Measurements from ENCODE around the gene AFF1.

The AFF1 gene

GRCh38 chr4:86901864-86902263 lies 32.9 kb upstream of the AFF1 start:
- H3K4me1 ChIP-seq (ENCODE audit: control insufficient read depth in 2 of 2, insufficient read depth in 2 of 2, low read length in 2 of 2), result no peaks in the 10 kb centered on the region
- H3K27me3 ChIP-seq (ENCODE audit: control insufficient read depth in 2 of 2, insufficient read depth in 2 of 2, low read length in 2 of 2), result no peaks in the 10 kb centered on the region
- H3K4me3 ChIP-seq (ENCODE audit: low read length in 2 of 2), result no peak overlapping the region
- no peaks in the 10 kb centered on the region for H3K36me3 ChIP-seq (ENCODE audit: control insufficient read depth in 2 of 2, insufficient read depth in 2 of 2, low read length in 2 of 2)
- H3K9me3 ChIP-seq (ENCODE audit: control insufficient read depth in 2 of 2, low read length in 2 of 2), result no peaks in the 10 kb centered on the region
- H3K27ac ChIP-seq (ENCODE audit: low read depth in 2 of 2, low read length in 2 of 2), result no peak overlapping the region
- H3K9ac ChIP-seq (ENCODE audit: low read depth in 1 of 2, low read length in 2 of 2), result no peak overlapping the region

DNA sequence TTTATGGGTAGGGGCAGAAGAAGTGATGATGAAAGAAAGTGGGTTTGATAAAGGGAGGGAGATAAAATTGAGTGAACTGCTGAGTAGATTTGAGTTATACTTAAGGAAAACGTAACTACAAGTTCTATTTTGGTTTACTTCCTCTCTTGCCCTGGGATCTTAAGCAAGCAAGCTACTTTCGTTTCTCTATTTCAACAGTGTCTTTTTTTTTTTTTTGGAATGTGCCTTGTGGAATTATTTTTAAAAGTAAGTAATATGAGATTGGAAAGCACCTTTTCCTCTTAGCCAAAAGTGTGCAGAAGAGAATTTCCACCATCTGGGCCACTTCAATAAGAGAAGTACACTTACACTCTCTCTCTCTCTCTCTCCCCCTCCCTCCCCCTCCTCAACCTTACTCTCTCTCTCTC lies 26.6 kb upstream of the AFF1 start:
- Histone ChIP-seq H3K9ac (ENCODE audit: low read depth in 1 of 2, low read length in 2 of 2) (no peak overlapping the region), H3K4me3 (ENCODE audit: low read length in 2 of 2) (no peak overlapping the region), H3K27ac (ENCODE audit: low read depth in 2 of 2, low read length in 2 of 2) (no peak overlapping the region), H3K9me3 (ENCODE audit: control insufficient read depth in 2 of 2, low read length in 2 of 2) (no peaks in the 10 kb centered on the region), H3K4me1 (ENCODE audit: control insufficient read depth in 2 of 2, insufficient read depth in 2 of 2, low read length in 2 of 2) (no peaks in the 10 kb centered on the region), H3K36me3 (ENCODE audit: control insufficient read depth in 2 of 2, insufficient read depth in 2 of 2, low read length in 2 of 2) (peaks cover 2% of the 10 kb centered on the region in 2 donors), H3K27me3 (ENCODE audit: control insufficient read depth in 2 of 2, insufficient read depth in 2 of 2, low read length in 2 of 2) (no peaks in the 10 kb centered on the region)

DNA sequence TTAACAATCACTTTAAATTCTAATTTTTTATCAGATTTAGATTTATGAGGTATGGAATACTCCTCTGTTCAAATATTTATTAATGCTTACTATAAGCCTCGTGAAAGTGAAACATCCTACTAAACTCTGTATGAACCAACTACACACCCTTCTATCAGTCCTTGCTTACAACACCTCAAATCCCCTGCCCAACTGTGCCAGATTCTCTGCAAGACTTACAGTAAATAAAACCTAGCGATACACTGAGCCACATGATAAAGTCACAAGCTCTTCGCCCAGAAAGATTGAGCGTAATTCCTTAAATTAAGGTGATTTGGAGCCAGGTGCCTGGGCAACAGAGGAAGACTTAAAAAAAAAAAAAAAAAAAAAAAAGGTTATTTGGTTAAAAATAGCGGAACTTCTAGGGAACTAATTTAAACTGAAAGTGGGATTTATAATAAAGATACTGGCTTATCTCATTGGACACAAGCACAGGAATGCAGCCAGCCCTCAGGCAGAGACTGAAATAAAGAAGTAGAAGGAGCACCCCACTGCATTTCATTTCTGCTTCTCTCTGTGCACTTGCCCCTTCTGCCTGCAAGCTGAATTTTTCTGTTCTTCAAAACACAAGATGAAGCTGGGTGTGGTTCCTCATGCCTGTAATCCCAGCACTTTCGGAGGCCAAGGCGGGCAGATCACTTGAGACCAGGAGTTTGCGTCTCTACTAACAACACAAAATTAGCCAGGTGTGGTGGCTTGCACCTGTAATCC lies 25.1 kb upstream of the AFF1 start:
- Histone ChIP-seq H3K9me3 (ENCODE audit: control insufficient read depth in 2 of 2, low read length in 2 of 2) (no peaks in the 10 kb centered on the region), H3K9ac (ENCODE audit: low read depth in 1 of 2, low read length in 2 of 2) (no peak overlapping the region), H3K4me3 (ENCODE audit: low read length in 2 of 2) (no peak overlapping the region), H3K27me3 (ENCODE audit: control insufficient read depth in 2 of 2, insufficient read depth in 2 of 2, low read length in 2 of 2) (no peaks in the 10 kb centered on the region), H3K4me1 (ENCODE audit: control insufficient read depth in 2 of 2, insufficient read depth in 2 of 2, low read length in 2 of 2) (no peaks in the 10 kb centered on the region), H3K36me3 (ENCODE audit: control insufficient read depth in 2 of 2, insufficient read depth in 2 of 2, low read length in 2 of 2) (peaks cover 2 to 3% of the 10 kb centered on the region in 2 donors), H3K27ac (ENCODE audit: low read depth in 2 of 2, low read length in 2 of 2) (no peak overlapping the region)

- no peaks in the 10 kb centered on the region for H3K4me1 ChIP-seq (ENCODE audit: control insufficient read depth in 2 of 2, insufficient read depth in 2 of 2, low read length in 2 of 2)
- H3K36me3 ChIP-seq (ENCODE audit: control insufficient read depth in 2 of 2, insufficient read depth in 2 of 2, low read length in 2 of 2), result peaks cover 2 to 6% of the 10 kb centered on the region in 2 donors
- no peak overlapping the region for H3K4me3 ChIP-seq (ENCODE audit: low read length in 2 of 2)
- H3K9me3 ChIP-seq (ENCODE audit: control insufficient read depth in 2 of 2, low read length in 2 of 2), result no peaks in the 10 kb centered on the region
- H3K9ac ChIP-seq (ENCODE audit: low read depth in 1 of 2, low read length in 2 of 2), result no peak overlapping the region
- H3K27ac ChIP-seq (ENCODE audit: low read depth in 2 of 2, low read length in 2 of 2), result no peak overlapping the region
- H3K27me3 ChIP-seq (ENCODE audit: control insufficient read depth in 2 of 2, insufficient read depth in 2 of 2, low read length in 2 of 2), result no peaks in the 10 kb centered on the region
Observed at GRCh38 chr4:86910369-86910768, 24.4 kb upstream of the AFF1 start.

DNA sequence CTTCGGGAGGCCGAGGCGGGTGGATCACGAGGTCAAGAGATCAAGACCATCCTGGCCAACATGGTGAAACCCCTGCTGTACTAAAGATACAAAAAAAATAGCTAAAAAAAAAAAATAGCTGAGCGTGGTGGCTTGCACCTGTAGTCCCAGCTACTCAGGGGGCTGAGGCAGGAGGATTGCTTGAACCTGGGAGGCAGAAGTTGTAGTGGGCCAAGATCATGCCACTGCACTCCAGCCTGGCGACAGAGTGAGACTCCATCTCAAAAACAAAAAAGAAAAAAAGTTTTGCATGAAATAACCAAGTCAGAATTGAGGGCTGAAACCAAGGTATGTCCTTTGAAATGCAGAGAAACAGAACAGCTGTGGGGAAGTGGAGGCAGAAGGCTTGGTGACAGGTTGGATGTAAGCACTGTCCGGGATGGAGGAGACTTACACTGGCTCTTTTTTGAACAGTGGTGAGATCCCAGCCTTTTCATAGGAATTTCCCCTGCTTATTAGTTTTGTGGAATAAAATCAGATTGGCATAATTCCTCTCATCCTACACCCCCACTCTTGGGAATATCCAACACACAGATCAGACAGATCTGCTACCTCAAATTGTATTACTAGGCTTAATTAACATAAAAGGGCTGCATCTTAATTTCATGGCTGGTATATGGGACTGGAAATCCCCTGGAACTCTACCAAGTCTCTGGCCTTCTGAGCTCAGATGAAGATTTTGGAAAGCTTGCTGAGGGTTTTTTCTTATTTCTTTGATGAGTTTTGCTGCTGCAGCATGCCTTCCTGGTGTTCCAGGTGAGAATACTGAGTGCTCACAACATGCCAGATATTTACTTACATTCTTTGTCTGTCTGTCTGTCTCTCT lies 23.8 kb upstream of the AFF1 start:
- no peak overlapping the region for H3K9ac ChIP-seq (ENCODE audit: low read depth in 1 of 2, low read length in 2 of 2)
- H3K4me1 ChIP-seq (ENCODE audit: control insufficient read depth in 2 of 2, insufficient read depth in 2 of 2, low read length in 2 of 2), result no peaks in the 10 kb centered on the region
- H3K27me3 ChIP-seq (ENCODE audit: control insufficient read depth in 2 of 2, insufficient read depth in 2 of 2, low read length in 2 of 2), result no peaks in the 10 kb centered on the region
- H3K4me3 ChIP-seq (ENCODE audit: low read length in 2 of 2), result no peak overlapping the region
- H3K9me3 ChIP-seq (ENCODE audit: control insufficient read depth in 2 of 2, low read length in 2 of 2), result no peaks in the 10 kb centered on the region
- peaks cover 2 to 6% of the 10 kb centered on the region in 2 donors for H3K36me3 ChIP-seq (ENCODE audit: control insufficient read depth in 2 of 2, insufficient read depth in 2 of 2, low read length in 2 of 2)
- H3K27ac ChIP-seq (ENCODE audit: low read depth in 2 of 2, low read length in 2 of 2), result no peak overlapping the region

DNA sequence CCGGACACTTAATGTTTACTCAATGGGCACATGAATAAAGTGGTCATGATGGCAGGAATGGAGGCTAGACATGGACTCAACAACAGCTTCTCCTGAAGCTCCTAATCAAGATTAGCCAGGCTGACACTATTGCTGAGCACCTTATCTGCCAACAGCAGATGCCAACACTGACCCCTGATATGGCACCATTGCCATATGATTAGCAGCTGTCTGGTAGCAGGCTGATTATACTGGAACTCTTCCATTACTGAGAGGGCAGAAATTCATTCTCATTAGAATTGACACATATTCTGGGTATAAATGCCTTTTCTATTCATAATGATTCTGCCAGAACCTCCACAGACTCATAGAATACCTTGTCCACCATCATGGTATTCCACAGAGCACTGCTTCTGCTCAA lies 18.4 kb upstream of the AFF1 start:
- H3K9ac ChIP-seq (ENCODE audit: low read depth in 1 of 2, low read length in 2 of 2), result no peak overlapping the region
- H3K36me3 ChIP-seq (ENCODE audit: control insufficient read depth in 2 of 2, insufficient read depth in 2 of 2, low read length in 2 of 2), result peaks cover 6 to 12% of the 10 kb centered on the region in 2 donors
- no peaks in the 10 kb centered on the region for H3K27me3 ChIP-seq (ENCODE audit: control insufficient read depth in 2 of 2, insufficient read depth in 2 of 2, low read length in 2 of 2)
- H3K4me3 ChIP-seq (ENCODE audit: low read length in 2 of 2), result no peak overlapping the region
- H3K27ac ChIP-seq (ENCODE audit: low read depth in 2 of 2, low read length in 2 of 2), result no peak overlapping the region
- H3K9me3 ChIP-seq (ENCODE audit: control insufficient read depth in 2 of 2, low read length in 2 of 2), result no peaks in the 10 kb centered on the region
- no peaks in the 10 kb centered on the region for H3K4me1 ChIP-seq (ENCODE audit: control insufficient read depth in 2 of 2, insufficient read depth in 2 of 2, low read length in 2 of 2)

- H3K36me3 ChIP-seq (ENCODE audit: control insufficient read depth in 2 of 2, insufficient read depth in 2 of 2, low read length in 2 of 2), result peaks cover 6 to 12% of the 10 kb centered on the region in 2 donors
- H3K27me3 ChIP-seq (ENCODE audit: control insufficient read depth in 2 of 2, insufficient read depth in 2 of 2, low read length in 2 of 2), result no peaks in the 10 kb centered on the region
- H3K9me3 ChIP-seq (ENCODE audit: control insufficient read depth in 2 of 2, low read length in 2 of 2), result no peaks in the 10 kb centered on the region
- no peaks in the 10 kb centered on the region for H3K4me1 ChIP-seq (ENCODE audit: control insufficient read depth in 2 of 2, insufficient read depth in 2 of 2, low read length in 2 of 2)
- H3K27ac ChIP-seq (ENCODE audit: low read depth in 2 of 2, low read length in 2 of 2), result no peak overlapping the region
- no peak overlapping the region for H3K4me3 ChIP-seq (ENCODE audit: low read length in 2 of 2)
- no peak overlapping the region for H3K9ac ChIP-seq (ENCODE audit: low read depth in 1 of 2, low read length in 2 of 2)
Observed at GRCh38 chr4:86917212-86918039, 17.4 kb upstream of the AFF1 start.

GRCh38 chr4:86918539-86919072 lies 16.2 kb upstream of the AFF1 start:
- Histone ChIP-seq H3K27ac (ENCODE audit: low read depth in 2 of 2, low read length in 2 of 2) (no peak overlapping the region), H3K27me3 (ENCODE audit: control insufficient read depth in 2 of 2, insufficient read depth in 2 of 2, low read length in 2 of 2) (no peaks in the 10 kb centered on the region), H3K9ac (ENCODE audit: low read depth in 1 of 2, low read length in 2 of 2) (no peak overlapping the region), H3K36me3 (ENCODE audit: control insufficient read depth in 2 of 2, insufficient read depth in 2 of 2, low read length in 2 of 2) (peaks cover 3 to 9% of the 10 kb centered on the region in 2 donors), H3K9me3 (ENCODE audit: control insufficient read depth in 2 of 2, low read length in 2 of 2) (no peaks in the 10 kb centered on the region), H3K4me3 (ENCODE audit: low read length in 2 of 2) (no peak overlapping the region), H3K4me1 (ENCODE audit: control insufficient read depth in 2 of 2, insufficient read depth in 2 of 2, low read length in 2 of 2) (no peaks in the 10 kb centered on the region)

DNA sequence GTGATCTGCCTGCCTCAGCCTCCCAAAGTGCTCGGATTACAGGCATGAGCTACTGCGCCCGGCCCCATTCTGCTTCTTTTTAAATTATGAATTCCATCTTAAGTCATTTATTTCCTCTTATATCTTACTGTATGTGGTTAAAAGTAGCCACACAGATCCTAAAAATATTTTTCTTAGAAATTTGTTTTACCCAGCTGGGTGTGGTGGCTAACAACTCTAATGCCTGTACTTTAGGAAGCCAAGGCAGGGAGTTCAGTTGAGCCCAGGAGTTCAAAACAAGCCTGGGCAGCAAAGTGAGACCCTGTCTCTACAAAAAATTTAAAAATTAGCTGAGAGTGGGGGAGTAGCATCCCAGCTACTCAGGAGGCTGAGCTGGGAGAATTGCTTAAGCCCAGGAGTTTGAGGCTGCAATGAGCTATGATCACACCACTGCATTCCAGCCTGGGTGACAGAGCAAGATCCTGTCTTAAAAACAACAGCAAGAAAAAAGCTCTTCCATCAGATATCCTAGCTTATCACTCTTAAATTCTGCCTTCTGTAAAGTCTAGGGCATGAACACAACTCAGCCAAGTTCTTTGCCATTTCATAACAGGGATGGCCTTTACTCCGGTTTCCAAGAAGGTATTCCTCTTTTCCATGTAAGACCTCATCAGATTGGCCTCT lies 15.1 kb upstream of the AFF1 start:
- Histone ChIP-seq H3K9ac (ENCODE audit: low read depth in 1 of 2, low read length in 2 of 2) (no peak overlapping the region), H3K4me3 (ENCODE audit: low read length in 2 of 2) (no peak overlapping the region), H3K9me3 (ENCODE audit: control insufficient read depth in 2 of 2, low read length in 2 of 2) (no peaks in the 10 kb centered on the region), H3K27ac (ENCODE audit: low read depth in 2 of 2, low read length in 2 of 2) (no peak overlapping the region), H3K36me3 (ENCODE audit: control insufficient read depth in 2 of 2, insufficient read depth in 2 of 2, low read length in 2 of 2) (peaks cover 3 to 9% of the 10 kb centered on the region in 2 donors), H3K27me3 (ENCODE audit: control insufficient read depth in 2 of 2, insufficient read depth in 2 of 2, low read length in 2 of 2) (no peaks in the 10 kb centered on the region), H3K4me1 (ENCODE audit: control insufficient read depth in 2 of 2, insufficient read depth in 2 of 2, low read length in 2 of 2) (no peaks in the 10 kb centered on the region)
